PC-3 (cell line): ENCODE measurements around the gene CEP170.

Source experiments
- EZH2 ChIP-seq: fragments of 300-600 bp; sonication (generic); IDR thresholded peaks from one replicate; pipeline ENCODE4 v1.6.1; 2017; ENCODE audit warnings: antibody characterized with exemption, mild to moderate bottlenecking, low read length; ENCODE audit not compliant: unreplicated experiment
- EZH2phosphoT487 ChIP-seq: fragments of 300-600 bp; sonication (generic); IDR thresholded peaks from 2 replicates; pipeline ENCODE4 v1.6.1; 2018; ENCODE audit warnings: mild to moderate bottlenecking, antibody characterized with exemption, low read length, borderline replicate concordance
- TF ChIP-seq, protein P1 (sequence below): fragments of 300-600 bp; sonication (generic); conservative IDR thresholded peaks from 2 replicates; pipeline ENCODE4 v1.5.1; 2017; ENCODE audit warnings: antibody characterized with exemption, low read depth, mild to moderate bottlenecking, low read length

DNA sequence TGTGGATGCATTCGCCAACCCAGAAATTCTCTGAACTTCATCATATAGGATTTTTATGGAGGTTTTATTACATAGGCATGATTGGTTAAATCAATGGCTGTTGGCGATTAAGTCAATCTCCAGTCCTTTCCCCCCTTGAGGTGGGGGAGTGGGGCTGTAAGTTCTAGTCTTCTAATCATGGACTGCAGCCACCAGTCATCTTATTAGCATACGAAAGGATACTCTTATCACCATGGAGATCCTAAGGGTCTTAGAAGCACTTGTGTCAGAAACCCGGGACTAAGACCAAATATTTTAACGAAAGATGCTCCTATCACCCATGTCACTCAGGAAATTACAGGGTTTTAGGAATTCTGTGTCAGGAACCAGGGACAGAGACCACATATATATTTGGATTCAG lies 37.0 kb upstream of the CEP170 start:
- TF ChIP-seq EZH2 (no peak), EZH2phosphoT487 (no peak)
- TF ChIP-seq, protein P1, sequence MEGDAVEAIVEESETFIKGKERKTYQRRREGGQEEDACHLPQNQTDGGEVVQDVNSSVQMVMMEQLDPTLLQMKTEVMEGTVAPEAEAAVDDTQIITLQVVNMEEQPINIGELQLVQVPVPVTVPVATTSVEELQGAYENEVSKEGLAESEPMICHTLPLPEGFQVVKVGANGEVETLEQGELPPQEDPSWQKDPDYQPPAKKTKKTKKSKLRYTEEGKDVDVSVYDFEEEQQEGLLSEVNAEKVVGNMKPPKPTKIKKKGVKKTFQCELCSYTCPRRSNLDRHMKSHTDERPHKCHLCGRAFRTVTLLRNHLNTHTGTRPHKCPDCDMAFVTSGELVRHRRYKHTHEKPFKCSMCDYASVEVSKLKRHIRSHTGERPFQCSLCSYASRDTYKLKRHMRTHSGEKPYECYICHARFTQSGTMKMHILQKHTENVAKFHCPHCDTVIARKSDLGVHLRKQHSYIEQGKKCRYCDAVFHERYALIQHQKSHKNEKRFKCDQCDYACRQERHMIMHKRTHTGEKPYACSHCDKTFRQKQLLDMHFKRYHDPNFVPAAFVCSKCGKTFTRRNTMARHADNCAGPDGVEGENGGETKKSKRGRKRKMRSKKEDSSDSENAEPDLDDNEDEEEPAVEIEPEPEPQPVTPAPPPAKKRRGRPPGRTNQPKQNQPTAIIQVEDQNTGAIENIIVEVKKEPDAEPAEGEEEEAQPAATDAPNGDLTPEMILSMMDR: no peak
